ENCODE data around the gene DCAKD. TPM values are rescaled to one million over a fixed set of nuclear protein-coding genes. Genes with fewer than 3 reads are reported as not detected.

Gene DCAKD
- polyA plus RNA-seq, 1 donor from 2014 or later = 68.5 TPM

- H3K9me3 ChIP-seq (ENCODE audit: low read length) = no peaks in the 10 kb centered on the region
- H3K4me2 ChIP-seq (ENCODE audit: low read length) = no peak overlapping the region
- no peak overlapping the region for H3K4me3 ChIP-seq (ENCODE audit: low read length)
- H3K27ac ChIP-seq (ENCODE audit: low read length) = no peak overlapping the region
- no peaks in the 10 kb centered on the region for H3K9me2 ChIP-seq (ENCODE audit: insufficient read depth, low read length)
- H3K36me3 ChIP-seq (ENCODE audit: insufficient read depth, low read length) = no peaks in the 10 kb centered on the region
- no peaks in the 10 kb centered on the region for H3F3A ChIP-seq (ENCODE audit: insufficient read depth, low read length, poor library complexity, severe bottlenecking)
- TF ChIP-seq REST (IDR thresholded peaks at IDR 0.05; ENCODE audit: borderline replicate concordance) (no peak), RAD21 (conservative IDR thresholded peaks at IDR 0.05) (no peak), POLR2AphosphoS5 (IDR thresholded peaks at IDR 0.05) (no peak), EZH2 (IDR thresholded peaks at IDR 0.05; ENCODE audit: borderline replicate concordance, insufficient read depth, low read length, poor library complexity, severe bottlenecking) (no peak), CTCF (IDR thresholded peaks at IDR 0.05; ENCODE audit: poor library complexity, severe bottlenecking) (no peak)
- no peak overlapping the region for H3K9ac ChIP-seq (ENCODE audit: low read length)
- H2AFZ ChIP-seq (ENCODE audit: low read depth, low read length) = no peak overlapping the region
- no peaks in the 10 kb centered on the region for H3K27me3 ChIP-seq (ENCODE audit: insufficient read depth, low read depth, low read length)
- H3K79me2 ChIP-seq (replicated peaks; ENCODE audit: insufficient read depth, low read length) = no peaks in the 10 kb centered on the region
- no peaks in the 10 kb centered on the region for H4K20me1 ChIP-seq (ENCODE audit: insufficient read depth)
These were observed 39.3 kb upstream of the DCAKD start for GRCh38 chr17:45090711-45091110.

GRCh38 chr17:45088741-45089140 is 37.3 kb upstream of the DCAKD start:
- no peak overlapping the region for H3K4me2 ChIP-seq (ENCODE audit: low read length)
- H3K27me3 ChIP-seq (ENCODE audit: insufficient read depth, low read depth, low read length) = no peaks in the 10 kb centered on the region
- no peak overlapping the region for H2AFZ ChIP-seq (ENCODE audit: low read depth, low read length)
- no peak overlapping the region for H3K9ac ChIP-seq (ENCODE audit: low read length)
- H3F3A ChIP-seq (ENCODE audit: insufficient read depth, low read length, poor library complexity, severe bottlenecking) = no peaks in the 10 kb centered on the region
- no peak for TF ChIP-seq SMC3 (conservative IDR thresholded peaks at IDR 0.05; ENCODE audit: poor library complexity)
- no peak for TF ChIP-seq MXI1 (conservative IDR thresholded peaks at IDR 0.05; ENCODE audit: poor library complexity, severe bottlenecking)
- no peak for TF ChIP-seq EZH2 (IDR thresholded peaks at IDR 0.05; ENCODE audit: borderline replicate concordance, insufficient read depth, low read length, poor library complexity, severe bottlenecking)
- no peak for TF ChIP-seq RAD21 (conservative IDR thresholded peaks at IDR 0.05)
- no peak for TF ChIP-seq REST (IDR thresholded peaks at IDR 0.05; ENCODE audit: borderline replicate concordance)
- no peak for TF ChIP-seq CTCF (IDR thresholded peaks at IDR 0.05; ENCODE audit: poor library complexity, severe bottlenecking)
- no peak for TF ChIP-seq TAF1 (IDR thresholded peaks at IDR 0.05; ENCODE audit: low read depth)
- TF ChIP-seq EP300 (conservative IDR thresholded peaks at IDR 0.05; ENCODE audit: poor library complexity, severe bottlenecking) = no peak
- TF ChIP-seq POLR2AphosphoS5 (IDR thresholded peaks at IDR 0.05) = no peak
- no peaks in the 10 kb centered on the region for H3K36me3 ChIP-seq (ENCODE audit: insufficient read depth, low read length)
- H3K79me2 ChIP-seq (replicated peaks; ENCODE audit: insufficient read depth, low read length) = no peaks in the 10 kb centered on the region
- H3K27ac ChIP-seq (ENCODE audit: low read length) = no peak overlapping the region
- H3K9me2 ChIP-seq (ENCODE audit: insufficient read depth, low read length) = no peaks in the 10 kb centered on the region
- no peak overlapping the region for H3K4me3 ChIP-seq (ENCODE audit: low read length)
- H4K20me1 ChIP-seq (ENCODE audit: insufficient read depth) = no peaks in the 10 kb centered on the region
- no peaks in the 10 kb centered on the region for H3K9me3 ChIP-seq (ENCODE audit: low read length)
